MM.1S (cell line): ENCODE data around the gene TRAF3IP1.
"Not testable (repeated sequence)": the region's sequence is repeated elsewhere in the genome, so short reads cannot be mapped to it uniquely, and the experiment has no call there.

Source experiments
- DNase-seq: peaks from one replicate; pipeline ENCODE4 v3.0.0-alpha.2; 2015
- H2AFZ ChIP-seq: fragments of 300-600 bp; sonication (generic); 2 replicates; pipeline ENCODE4 v1.6.0; 2016; ENCODE audit warnings: antibody characterized with exemption, low read length
- H3F3A ChIP-seq: fragments of 300-600 bp; sonication (generic); 2 replicates; pipeline ENCODE4 v1.6.1; 2016; ENCODE audit warnings: mild to moderate bottlenecking, antibody characterized with exemption, low read length, moderate library complexity, mixed read lengths; ENCODE audit not compliant: insufficient read depth
- H3K27ac ChIP-seq: fragments of 300-600 bp; sonication (generic); 2 replicates; pipeline ENCODE4 v1.5.1; 2016; ENCODE audit warnings: mild to moderate bottlenecking, low read length
- H3K27me3 ChIP-seq: fragments of 300-600 bp; sonication (generic); replicated peaks from 2 replicates; pipeline ENCODE4 v1.6.0; 2016; ENCODE audit warnings: low read length; ENCODE audit not compliant: insufficient read depth
- H3K36me3 ChIP-seq: fragments of 300-600 bp; sonication (generic); replicated peaks from 2 replicates; pipeline ENCODE4 v1.6.1; 2016; ENCODE audit warnings: mild to moderate bottlenecking, low read length, mixed read lengths; ENCODE audit not compliant: insufficient read depth
- H3K4me1 ChIP-seq: fragments of 300-600 bp; sonication (generic); 2 replicates; pipeline ENCODE4 v1.6.1; 2016; ENCODE audit warnings: low read length, mixed read lengths
- H3K4me2 ChIP-seq: fragments of 300-600 bp; sonication (generic); 2 replicates; pipeline ENCODE4 v1.6.0; 2016; ENCODE audit warnings: low read depth, low read length
- H3K4me3 ChIP-seq: fragments of 300-600 bp; sonication (generic); 2 replicates; pipeline ENCODE4 v1.5.1; 2016; ENCODE audit warnings: low read length, mixed read lengths
- H3K79me2 ChIP-seq: fragments of 300-600 bp; sonication (generic); 2 replicates; pipeline ENCODE4 v1.6.1; 2016; ENCODE audit warnings: mixed run types, low read length, mixed read lengths
- H3K9ac ChIP-seq: fragments of 300-600 bp; sonication (generic); 2 replicates; pipeline ENCODE4 v1.6.1; 2016; ENCODE audit warnings: low read length, mixed read lengths
- H3K9me2 ChIP-seq: fragments of 300-600 bp; sonication (generic); replicated peaks from 2 replicates; pipeline ENCODE4 v1.6.1; 2016; ENCODE audit warnings: mild to moderate bottlenecking, low read length, mixed read lengths; ENCODE audit not compliant: insufficient read depth
- H3K9me3 ChIP-seq: fragments of 300-600 bp; sonication (generic); replicated peaks from 2 replicates; pipeline ENCODE4 v1.6.1; 2016; ENCODE audit warnings: mild to moderate bottlenecking, low read length, mixed read lengths; ENCODE audit not compliant: insufficient read depth
- H4K20me1 ChIP-seq: fragments of 300-600 bp; sonication (generic); 2 replicates; pipeline ENCODE4 v1.6.1; 2016; ENCODE audit warnings: mild to moderate bottlenecking, low read length, moderate library complexity, mixed read lengths; ENCODE audit not compliant: insufficient read depth
- EZH2 ChIP-seq: fragments of 300-600 bp; sonication (generic); optimal IDR thresholded peaks from 2 replicates; pipeline ENCODE3; 2017; ENCODE audit warnings: low read depth, mild to moderate bottlenecking, antibody characterized with exemption, low read length, mixed read lengths
- EZH2phosphoT487 ChIP-seq: fragments of 300-600 bp; sonication (generic); IDR thresholded peaks from 2 replicates; pipeline ENCODE4 v1.6.1; 2018; ENCODE audit warnings: antibody characterized with exemption, low read length
- TF ChIP-seq, protein P1 (sequence below): fragments of 300-600 bp; sonication (generic); IDR thresholded peaks from 2 replicates; pipeline ENCODE4 v1.5.1; 2016; ENCODE audit warnings: antibody characterized with exemption, low read length, mixed read lengths

The TRAF3IP1 gene

DNA sequence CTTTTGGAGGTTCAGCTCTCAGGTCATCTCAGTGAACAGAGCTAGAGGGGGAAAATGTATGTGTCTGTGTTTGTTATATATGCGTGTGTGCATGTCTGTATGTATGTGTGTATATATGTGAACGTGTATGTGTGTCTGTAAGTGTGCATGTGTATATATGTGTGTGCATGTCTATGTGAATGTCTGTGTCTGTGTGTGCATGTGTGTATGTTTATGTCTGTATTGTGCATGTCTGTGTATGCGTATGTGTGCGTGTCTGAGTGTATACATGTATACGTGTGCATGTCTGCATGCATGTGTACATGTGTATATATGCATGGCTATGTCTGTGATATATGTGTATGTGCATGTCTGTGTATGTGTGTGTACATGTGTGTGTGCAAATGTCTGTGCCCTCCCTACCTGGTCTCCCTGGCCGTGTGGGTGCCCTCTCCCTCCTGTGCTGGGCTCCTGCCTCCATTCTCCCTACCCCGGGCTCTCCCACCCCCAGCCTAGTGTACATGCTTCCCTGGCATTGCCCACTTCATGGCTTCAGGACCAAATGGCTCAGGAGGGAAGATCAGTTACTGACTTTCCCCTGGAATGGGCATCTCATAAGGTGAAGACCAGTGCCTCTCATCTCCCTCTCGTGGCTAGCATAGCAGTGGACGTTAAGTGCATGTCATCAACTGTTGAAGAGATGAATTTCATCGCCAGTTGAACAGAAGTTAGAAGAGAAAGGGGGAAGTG, 49.9 kb downstream of the TRAF3IP1 start:
- Histone ChIP-seq H3K9me3 (no peaks in the 10 kb centered on the region), H3K27ac (no peak overlapping the region), H3K27me3 (no peaks in the 10 kb centered on the region), H3K9ac (no peak overlapping the region), H4K20me1 (no peaks in the 10 kb centered on the region), H3K79me2 (no peaks in the 10 kb centered on the region), H3F3A (no peaks in the 10 kb centered on the region), H3K4me1 (no peaks in the 10 kb centered on the region), H3K36me3 (no peaks in the 10 kb centered on the region), H2AFZ (no peak overlapping the region), H3K4me2 (no peak overlapping the region), H3K9me2 (no peaks in the 10 kb centered on the region), H3K4me3 (no peak overlapping the region)
- TF ChIP-seq EZH2phosphoT487 (no peak), EZH2 (no peak)
- TF ChIP-seq, protein P1, sequence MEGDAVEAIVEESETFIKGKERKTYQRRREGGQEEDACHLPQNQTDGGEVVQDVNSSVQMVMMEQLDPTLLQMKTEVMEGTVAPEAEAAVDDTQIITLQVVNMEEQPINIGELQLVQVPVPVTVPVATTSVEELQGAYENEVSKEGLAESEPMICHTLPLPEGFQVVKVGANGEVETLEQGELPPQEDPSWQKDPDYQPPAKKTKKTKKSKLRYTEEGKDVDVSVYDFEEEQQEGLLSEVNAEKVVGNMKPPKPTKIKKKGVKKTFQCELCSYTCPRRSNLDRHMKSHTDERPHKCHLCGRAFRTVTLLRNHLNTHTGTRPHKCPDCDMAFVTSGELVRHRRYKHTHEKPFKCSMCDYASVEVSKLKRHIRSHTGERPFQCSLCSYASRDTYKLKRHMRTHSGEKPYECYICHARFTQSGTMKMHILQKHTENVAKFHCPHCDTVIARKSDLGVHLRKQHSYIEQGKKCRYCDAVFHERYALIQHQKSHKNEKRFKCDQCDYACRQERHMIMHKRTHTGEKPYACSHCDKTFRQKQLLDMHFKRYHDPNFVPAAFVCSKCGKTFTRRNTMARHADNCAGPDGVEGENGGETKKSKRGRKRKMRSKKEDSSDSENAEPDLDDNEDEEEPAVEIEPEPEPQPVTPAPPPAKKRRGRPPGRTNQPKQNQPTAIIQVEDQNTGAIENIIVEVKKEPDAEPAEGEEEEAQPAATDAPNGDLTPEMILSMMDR = no peak
- no peak for DNase-seq

DNA sequence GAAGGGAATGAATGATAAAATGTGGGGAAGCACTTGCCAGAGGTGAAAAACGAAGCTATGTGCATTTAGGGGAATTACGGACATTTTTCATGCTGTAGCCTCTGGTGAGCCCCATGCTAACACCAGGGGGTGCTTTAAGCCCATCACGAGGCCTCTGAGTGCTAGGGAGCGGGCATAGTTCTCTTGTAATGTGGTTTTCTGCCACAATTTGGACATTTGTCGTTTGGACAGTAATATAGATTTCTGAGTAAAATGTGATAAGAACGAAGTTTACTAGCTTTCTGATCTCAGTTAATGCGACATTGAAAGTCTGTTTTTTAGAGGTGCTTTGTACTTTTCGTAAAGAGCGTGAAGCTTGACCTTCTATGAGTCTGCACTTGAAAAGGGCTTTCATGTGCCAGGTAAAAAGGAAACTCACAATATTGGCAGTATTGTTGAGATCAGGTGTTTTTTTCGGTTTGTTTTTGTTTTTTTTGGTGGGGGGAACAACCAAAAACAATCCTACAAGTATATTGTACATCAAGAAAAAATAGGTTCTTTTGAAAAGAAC, 50.6 kb downstream of the TRAF3IP1 start:
- Histone ChIP-seq H3K79me2 (no peaks in the 10 kb centered on the region), H2AFZ (no peak overlapping the region), H3K4me2 (no peak overlapping the region), H3K4me3 (no peak overlapping the region), H4K20me1 (no peaks in the 10 kb centered on the region), H3K9me2 (no peaks in the 10 kb centered on the region), H3K9ac (no peak overlapping the region), H3K9me3 (no peaks in the 10 kb centered on the region), H3K27me3 (no peaks in the 10 kb centered on the region), H3K36me3 (no peaks in the 10 kb centered on the region), H3F3A (no peaks in the 10 kb centered on the region), H3K4me1 (no peaks in the 10 kb centered on the region), H3K27ac (no peak overlapping the region)
- DNase-seq = peak; percentile 50
- TF ChIP-seq, protein P1 = peak; percentile 46
- TF ChIP-seq EZH2 = no peak

DNA sequence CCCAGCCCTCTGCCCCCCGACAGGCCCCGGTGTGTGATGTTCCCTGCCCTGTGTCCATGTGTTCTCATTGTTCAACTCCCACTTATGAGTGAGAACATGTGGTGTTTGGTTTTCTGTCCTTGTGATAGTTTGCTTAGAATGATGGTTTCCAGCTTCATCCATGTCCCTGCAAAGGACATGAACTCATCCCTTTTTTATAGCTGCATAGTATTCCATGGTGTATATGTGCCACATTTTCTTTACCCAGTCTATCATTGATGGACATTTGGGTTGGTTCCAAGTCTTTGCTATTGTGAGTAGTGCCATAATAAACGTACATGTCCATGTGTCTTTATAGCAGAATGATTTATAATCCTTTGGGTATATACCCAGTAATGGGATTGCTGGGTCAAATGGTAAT, 52.0 kb downstream of the TRAF3IP1 start:
- H3F3A ChIP-seq, H3K36me3 ChIP-seq, DNase-seq, H2AFZ ChIP-seq, H3K9ac ChIP-seq, H3K4me2 ChIP-seq, H3K27me3 ChIP-seq, H3K4me3 ChIP-seq, H3K4me1 ChIP-seq, H3K27ac ChIP-seq, H4K20me1 ChIP-seq, H3K9me2 ChIP-seq, H3K9me3 ChIP-seq, H3K79me2 ChIP-seq: not testable (repeated sequence)

DNA sequence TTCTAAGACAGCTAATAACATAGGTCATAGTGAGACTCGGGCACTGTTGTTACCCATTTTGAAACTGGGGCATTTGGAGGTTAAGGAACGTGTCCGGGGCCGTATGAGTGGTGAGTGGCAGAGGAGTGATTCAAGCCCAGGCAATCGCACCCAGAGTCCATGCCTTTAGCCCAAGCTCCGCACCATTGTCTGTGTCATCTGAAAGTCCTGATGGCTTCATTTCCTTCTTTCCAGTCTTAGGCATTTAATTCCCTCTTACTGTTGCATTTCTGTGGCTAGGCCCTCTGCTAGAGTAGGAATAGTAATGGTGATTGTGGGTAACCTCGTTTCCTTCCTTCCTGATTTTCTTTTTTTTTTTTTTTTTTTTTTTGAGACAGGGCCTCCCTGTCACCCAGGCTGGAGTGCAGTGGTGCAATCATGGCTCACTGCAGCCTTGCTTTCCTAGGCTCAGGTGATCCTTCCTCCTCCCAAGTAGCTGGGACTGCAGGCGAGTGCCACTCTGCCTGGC, 56.6 kb downstream of the TRAF3IP1 start:
- Histone ChIP-seq H3K27me3 (no peaks in the 10 kb centered on the region), H2AFZ (no peak overlapping the region), H3K36me3 (no peaks in the 10 kb centered on the region), H3K9me2 (no peaks in the 10 kb centered on the region), H3K4me1 (peaks cover 4% of the 10 kb centered on the region; the same call in 1 of the 2 replicates), H3K9me3 (no peaks in the 10 kb centered on the region), H3F3A (no peaks in the 10 kb centered on the region), H3K4me3 (no peak overlapping the region), H3K9ac (no peak overlapping the region), H3K79me2 (no peaks in the 10 kb centered on the region), H4K20me1 (no peaks in the 10 kb centered on the region), H3K27ac (no peak overlapping the region), H3K4me2 (peak overlapping the region; percentile 34; the same call in 1 of the 2 replicates)
- no peak for DNase-seq
- TF ChIP-seq, protein P1 = no peak
- TF ChIP-seq EZH2 = no peak
- TF ChIP-seq EZH2phosphoT487 = no peak
